Right lobe of liver (tissue), 4 donors: Measurements from ENCODE around the gene CHST1.

Source experiments
- POLR2A ChIP-seq: fragments of 450-650 bp; IDR thresholded peaks from one replicate; pipeline ENCODE4 v1.6.1; 2017; ENCODE audit warnings: antibody characterized with exemption, mild to moderate bottlenecking
- TF ChIP-seq, protein P1 (sequence below), 4 donors: fragments of 200-600 bp in 3 of 4; fragments of 450-650 bp in 1 of 4; IDR thresholded peaks; one replicate each; pipeline versions ENCODE4 v1.5.1 to v1.8.0; 2016 to 2022; ENCODE audit warnings: antibody characterized with exemption in 4 of 4, mild to moderate bottlenecking in 2 of 4
- donor health status: DM: no; HTN: no; CAD: no.
- donor health status: DM: no; HTN: no; CAD: no.
- donor health status: DM: no; HTN: yes; CAD: no.

DNA sequence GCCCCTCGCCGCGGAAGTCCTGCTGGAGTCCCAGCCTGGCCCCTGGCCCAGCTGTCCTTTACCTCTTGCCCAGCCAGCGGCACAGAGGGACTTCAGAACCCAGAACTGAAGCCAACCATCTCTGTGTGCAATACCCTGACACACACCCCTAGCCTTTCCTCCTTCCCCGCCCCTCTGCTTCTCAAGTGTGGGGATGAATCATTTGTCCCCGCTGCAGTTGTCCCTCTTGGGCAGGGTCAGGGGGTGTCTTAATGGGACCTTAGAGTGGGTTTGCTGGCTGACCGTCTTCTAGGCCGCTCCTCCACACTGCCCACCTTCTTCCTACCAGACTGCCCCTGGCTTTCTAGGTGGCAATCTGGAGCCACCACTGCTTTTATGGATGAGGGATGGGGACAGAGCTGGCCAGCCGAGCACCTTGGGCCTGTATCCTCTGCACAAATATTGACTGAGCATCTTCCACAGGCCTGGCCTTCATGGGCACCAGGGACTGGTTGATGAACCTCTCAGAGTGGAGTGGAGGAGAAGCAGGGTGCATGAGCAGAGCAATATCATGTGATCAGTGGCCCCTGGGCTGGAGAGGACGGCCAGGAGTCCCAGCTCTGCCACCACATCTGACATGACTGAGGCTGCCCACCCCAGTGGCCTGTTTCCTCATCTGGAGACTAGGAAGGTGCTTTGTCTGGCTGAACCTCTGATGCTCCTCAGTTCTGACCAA, 668 bp upstream of the CHST1 start:
- TF ChIP-seq, protein P1, sequence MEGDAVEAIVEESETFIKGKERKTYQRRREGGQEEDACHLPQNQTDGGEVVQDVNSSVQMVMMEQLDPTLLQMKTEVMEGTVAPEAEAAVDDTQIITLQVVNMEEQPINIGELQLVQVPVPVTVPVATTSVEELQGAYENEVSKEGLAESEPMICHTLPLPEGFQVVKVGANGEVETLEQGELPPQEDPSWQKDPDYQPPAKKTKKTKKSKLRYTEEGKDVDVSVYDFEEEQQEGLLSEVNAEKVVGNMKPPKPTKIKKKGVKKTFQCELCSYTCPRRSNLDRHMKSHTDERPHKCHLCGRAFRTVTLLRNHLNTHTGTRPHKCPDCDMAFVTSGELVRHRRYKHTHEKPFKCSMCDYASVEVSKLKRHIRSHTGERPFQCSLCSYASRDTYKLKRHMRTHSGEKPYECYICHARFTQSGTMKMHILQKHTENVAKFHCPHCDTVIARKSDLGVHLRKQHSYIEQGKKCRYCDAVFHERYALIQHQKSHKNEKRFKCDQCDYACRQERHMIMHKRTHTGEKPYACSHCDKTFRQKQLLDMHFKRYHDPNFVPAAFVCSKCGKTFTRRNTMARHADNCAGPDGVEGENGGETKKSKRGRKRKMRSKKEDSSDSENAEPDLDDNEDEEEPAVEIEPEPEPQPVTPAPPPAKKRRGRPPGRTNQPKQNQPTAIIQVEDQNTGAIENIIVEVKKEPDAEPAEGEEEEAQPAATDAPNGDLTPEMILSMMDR (IDR thresholded peaks at IDR 0.05): no peak
- TF ChIP-seq POLR2A: no peak
